Esophagus squamous epithelium (tissue), 4 donors: ENCODE measurements around the gene BAIAP3.

Experiments used
- CTCF ChIP-seq, 6 experiments: fragments of 450-650 bp in 4 of 6; fragments of 200-600 bp in 2 of 6; sonication (generic) in 2 of 6; IDR thresholded peaks; one replicate each; pipeline ENCODE4 v1.5.1; 2016 to 2019; ENCODE audit warnings: antibody characterized with exemption in 6 of 6, mild to moderate bottlenecking in 4 of 6, moderate library complexity in 4 of 6
- POLR2A ChIP-seq, 4 donors: fragments of 450-650 bp; IDR thresholded peaks; one replicate each; pipeline ENCODE4 v1.6.1; 2017; ENCODE audit warnings: antibody characterized with exemption in 4 of 4, mild to moderate bottlenecking in 4 of 4, moderate library complexity in 3 of 4

- TF ChIP-seq CTCF (IDR thresholded peaks at IDR 0.05) (no peak), POLR2A (IDR thresholded peaks at IDR 0.05) (no peak)
These were observed 46.8 kb downstream of the BAIAP3 start for GRCh38 chr16:1380195-1380594.
